ENCODE results near the gene CCDC192. TPM values are rescaled to one million over a fixed set of nuclear protein-coding genes. Genes with fewer than 3 reads are reported as not detected.
"Not testable (repeated sequence)": the region's sequence is repeated elsewhere in the genome, so short reads cannot be mapped to it uniquely, and the experiment has no call there.

The CCDC192 gene
- total RNA-seq, 1 experiment from 2014 or later = not detected

DNA sequence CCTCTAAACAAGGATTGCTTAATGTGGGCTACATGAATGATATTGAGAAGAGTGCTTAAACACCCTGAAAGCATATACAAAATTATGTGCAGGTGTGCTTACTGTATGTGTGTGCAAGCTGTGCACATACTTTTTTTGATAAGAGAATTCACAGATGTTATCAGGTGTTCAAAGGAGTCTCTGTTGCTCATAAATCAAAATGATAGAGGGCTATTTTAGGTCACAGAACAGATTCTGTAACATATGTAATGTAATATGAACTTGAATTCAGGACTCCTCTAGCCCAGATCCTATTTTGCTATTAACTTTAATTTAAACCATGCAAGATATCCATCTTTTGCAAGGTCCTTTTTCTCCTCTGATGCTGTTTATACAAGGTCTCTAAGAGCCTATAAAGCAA is 38.2 kb downstream of the CCDC192 start:
- no peak overlapping the region for H3K4me3 Mint-ChIP-seq (ENCODE audit: unreplicated experiment)
- ChIA-PET CTCF (interaction anchor here (0.6 to 1.0 kb wide), 2 partner anchors 96 to 368 kb away, joined by 3 to 7 read pairs; no protein-coding TSS in a partner anchor), POLR2A (no interaction called here)
- intact Hi-C loops (cut with micrococcal nuclease) = loop anchor here (10.0 kb wide), 1 partner anchor 753 kb away; no protein-coding TSS in a partner anchor
- peaks cover 36% of the 10 kb centered on the region for H3K27me3 Mint-ChIP-seq (ENCODE audit: insufficient read depth, unreplicated experiment)
- H3K9me3 Mint-ChIP-seq (ENCODE audit: unreplicated experiment) = no peaks in the 10 kb centered on the region
- H3K4me1 Mint-ChIP-seq (ENCODE audit: insufficient read depth, unreplicated experiment) = no peaks in the 10 kb centered on the region
- H3K27ac Mint-ChIP-seq (ENCODE audit: low read depth, unreplicated experiment) = no peak overlapping the region
- no peak for DNase-seq (ENCODE audit: unreplicated experiment)
- BruUV-seq (replicated peaks) = no TSS peak
- TF ChIP-seq, protein P1, sequence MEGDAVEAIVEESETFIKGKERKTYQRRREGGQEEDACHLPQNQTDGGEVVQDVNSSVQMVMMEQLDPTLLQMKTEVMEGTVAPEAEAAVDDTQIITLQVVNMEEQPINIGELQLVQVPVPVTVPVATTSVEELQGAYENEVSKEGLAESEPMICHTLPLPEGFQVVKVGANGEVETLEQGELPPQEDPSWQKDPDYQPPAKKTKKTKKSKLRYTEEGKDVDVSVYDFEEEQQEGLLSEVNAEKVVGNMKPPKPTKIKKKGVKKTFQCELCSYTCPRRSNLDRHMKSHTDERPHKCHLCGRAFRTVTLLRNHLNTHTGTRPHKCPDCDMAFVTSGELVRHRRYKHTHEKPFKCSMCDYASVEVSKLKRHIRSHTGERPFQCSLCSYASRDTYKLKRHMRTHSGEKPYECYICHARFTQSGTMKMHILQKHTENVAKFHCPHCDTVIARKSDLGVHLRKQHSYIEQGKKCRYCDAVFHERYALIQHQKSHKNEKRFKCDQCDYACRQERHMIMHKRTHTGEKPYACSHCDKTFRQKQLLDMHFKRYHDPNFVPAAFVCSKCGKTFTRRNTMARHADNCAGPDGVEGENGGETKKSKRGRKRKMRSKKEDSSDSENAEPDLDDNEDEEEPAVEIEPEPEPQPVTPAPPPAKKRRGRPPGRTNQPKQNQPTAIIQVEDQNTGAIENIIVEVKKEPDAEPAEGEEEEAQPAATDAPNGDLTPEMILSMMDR (IDR thresholded peaks at IDR 0.05; ENCODE audit: unreplicated experiment) = no peak
- no peaks in the 10 kb centered on the region for H3K36me3 Mint-ChIP-seq (ENCODE audit: insufficient read depth, unreplicated experiment)

- TF ChIP-seq, protein P1 (IDR thresholded peaks at IDR 0.05; ENCODE audit: unreplicated experiment) = no peak
- BruUV-seq (replicated peaks) = no TSS peak
- ChIA-PET POLR2A (no interaction called here), CTCF (interaction anchor here (1.6 kb wide), 1 partner anchor 457 kb away, joined by 6 read pairs; no protein-coding TSS in a partner anchor)
- Mint-ChIP-seq H3K27me3 (ENCODE audit: insufficient read depth, unreplicated experiment) (peaks cover 25% of the 10 kb centered on the region), H3K4me3 (ENCODE audit: unreplicated experiment) (no peak overlapping the region), H3K4me1 (ENCODE audit: insufficient read depth, unreplicated experiment) (no peaks in the 10 kb centered on the region), H3K36me3 (ENCODE audit: insufficient read depth, unreplicated experiment) (no peaks in the 10 kb centered on the region), H3K9me3 (ENCODE audit: unreplicated experiment) (no peaks in the 10 kb centered on the region), H3K27ac (ENCODE audit: low read depth, unreplicated experiment) (no peak overlapping the region)
- no peak for DNase-seq (ENCODE audit: unreplicated experiment)
- intact Hi-C loops (cut with micrococcal nuclease) = loop anchor here (10.0 kb wide), 1 partner anchor 751 kb away; no protein-coding TSS in a partner anchor
Measured at GRCh38 chr5:127744241-127744640, 41.0 kb downstream of the CCDC192 start.

GRCh38 chr5:127746756-127747155 is 43.6 kb downstream of the CCDC192 start:
- peak; percentile 43 for DNase-seq (ENCODE audit: unreplicated experiment)
- ChIA-PET CTCF (no interaction called here), POLR2A (no interaction called here)
- no peaks in the 10 kb centered on the region for H3K4me1 Mint-ChIP-seq (ENCODE audit: insufficient read depth, unreplicated experiment)
- TF ChIP-seq, protein P1 (IDR thresholded peaks at IDR 0.05; ENCODE audit: unreplicated experiment) = peak; percentile 57
- intact Hi-C loops (cut with micrococcal nuclease) = loop anchor here (1.0 to 10.0 kb wide), 4 partner anchors 182 to 1098 kb away; no protein-coding TSS in a partner anchor
- no peak overlapping the region for H3K4me3 Mint-ChIP-seq (ENCODE audit: unreplicated experiment)
- BruUV-seq (replicated peaks) = no TSS peak
- H3K27me3 Mint-ChIP-seq (ENCODE audit: insufficient read depth, unreplicated experiment) = peaks cover 25% of the 10 kb centered on the region
- H3K27ac Mint-ChIP-seq (ENCODE audit: low read depth, unreplicated experiment) = no peak overlapping the region
- no peaks in the 10 kb centered on the region for H3K9me3 Mint-ChIP-seq (ENCODE audit: unreplicated experiment)
- H3K36me3 Mint-ChIP-seq (ENCODE audit: insufficient read depth, unreplicated experiment) = no peaks in the 10 kb centered on the region

- H3K4me3 Mint-ChIP-seq (ENCODE audit: unreplicated experiment); H3K36me3 Mint-ChIP-seq (ENCODE audit: insufficient read depth, unreplicated experiment); H3K27me3 Mint-ChIP-seq (ENCODE audit: insufficient read depth, unreplicated experiment); H3K4me1 Mint-ChIP-seq (ENCODE audit: insufficient read depth, unreplicated experiment); intact Hi-C loops (cut with micrococcal nuclease); BruUV-seq (replicated peaks); H3K9me3 Mint-ChIP-seq (ENCODE audit: unreplicated experiment); CTCF ChIA-PET; DNase-seq (ENCODE audit: unreplicated experiment); H3K27ac Mint-ChIP-seq (ENCODE audit: low read depth, unreplicated experiment): not testable (repeated sequence)
- POLR2A ChIA-PET = interaction anchor here (1.1 to 1.9 kb wide), 2 partner anchors 189 to 276 kb away, joined by 3 to 8 read pairs; no protein-coding TSS in a partner anchor
Measured at GRCh38 chr5:127752503-127753265, 49.5 kb downstream of the CCDC192 start.

Data from MCF 10A (cell line).